ENCODE data around the gene PDZD8. TPM values are rescaled to one million over a fixed set of nuclear protein-coding genes. Genes with fewer than 3 reads are reported as not detected.

Gene PDZD8
- total RNA-seq, 1 donor from 2014 or later = 31.8 TPM

DNA sequence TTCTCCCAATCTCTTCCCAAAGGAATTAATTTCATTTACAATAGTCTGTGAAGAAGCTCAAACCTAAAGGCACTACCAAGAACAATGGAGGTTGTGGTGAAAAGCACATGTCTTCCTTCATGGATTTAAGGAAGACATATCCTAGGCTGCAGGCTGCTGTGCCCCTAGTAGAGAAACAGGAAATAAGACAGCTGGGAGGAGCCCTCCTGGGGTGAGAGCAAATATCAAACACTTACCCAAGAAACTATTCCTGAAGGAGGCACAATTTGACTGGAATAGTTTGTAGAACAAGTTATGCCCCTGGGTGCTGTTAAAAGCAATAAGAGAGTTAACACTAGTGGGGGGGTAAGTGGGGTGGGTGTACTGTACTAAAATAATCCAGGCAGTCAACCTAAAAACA lies 30.1 kb downstream of the PDZD8 start:
- Mint-ChIP-seq H3K36me3 (ENCODE audit: low read depth) (no peaks in the 10 kb centered on the region), H3K4me3 (no peak overlapping the region), H3K4me1 (peaks cover 16% of the 10 kb centered on the region), H3K27me3 (ENCODE audit: low read depth) (no peaks in the 10 kb centered on the region), H3K9me3 (no peaks in the 10 kb centered on the region), H3K27ac (ENCODE audit: unreplicated experiment) (no peak overlapping the region)
- DNase-seq (ENCODE audit: low read depth, low spot score) = no peak
- TF ChIP-seq, protein P1, sequence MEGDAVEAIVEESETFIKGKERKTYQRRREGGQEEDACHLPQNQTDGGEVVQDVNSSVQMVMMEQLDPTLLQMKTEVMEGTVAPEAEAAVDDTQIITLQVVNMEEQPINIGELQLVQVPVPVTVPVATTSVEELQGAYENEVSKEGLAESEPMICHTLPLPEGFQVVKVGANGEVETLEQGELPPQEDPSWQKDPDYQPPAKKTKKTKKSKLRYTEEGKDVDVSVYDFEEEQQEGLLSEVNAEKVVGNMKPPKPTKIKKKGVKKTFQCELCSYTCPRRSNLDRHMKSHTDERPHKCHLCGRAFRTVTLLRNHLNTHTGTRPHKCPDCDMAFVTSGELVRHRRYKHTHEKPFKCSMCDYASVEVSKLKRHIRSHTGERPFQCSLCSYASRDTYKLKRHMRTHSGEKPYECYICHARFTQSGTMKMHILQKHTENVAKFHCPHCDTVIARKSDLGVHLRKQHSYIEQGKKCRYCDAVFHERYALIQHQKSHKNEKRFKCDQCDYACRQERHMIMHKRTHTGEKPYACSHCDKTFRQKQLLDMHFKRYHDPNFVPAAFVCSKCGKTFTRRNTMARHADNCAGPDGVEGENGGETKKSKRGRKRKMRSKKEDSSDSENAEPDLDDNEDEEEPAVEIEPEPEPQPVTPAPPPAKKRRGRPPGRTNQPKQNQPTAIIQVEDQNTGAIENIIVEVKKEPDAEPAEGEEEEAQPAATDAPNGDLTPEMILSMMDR (conservative IDR thresholded peaks at IDR 0.05) = no peak

DNA sequence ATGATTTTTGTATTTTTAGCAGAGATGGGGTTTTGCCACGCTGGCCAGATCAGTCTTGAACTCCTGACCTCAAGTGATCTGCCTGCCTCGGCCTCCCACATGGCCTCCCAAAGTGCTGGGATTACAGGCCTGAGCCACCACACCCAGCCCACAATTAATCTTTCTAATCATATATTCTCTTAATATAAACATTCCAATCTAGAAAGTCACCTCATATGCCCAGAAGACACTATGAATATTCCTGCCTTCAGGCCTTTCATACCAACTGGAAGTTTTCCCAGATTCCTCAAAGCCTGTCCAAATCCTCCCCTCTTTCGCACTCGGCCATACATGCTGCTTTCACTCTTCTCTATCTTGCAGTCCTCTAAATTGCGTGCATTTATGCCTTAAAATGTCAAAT lies 32.6 kb downstream of the PDZD8 start:
- DNase-seq (ENCODE audit: low read depth, low spot score) = no peak
- no peaks in the 10 kb centered on the region for H3K36me3 Mint-ChIP-seq (ENCODE audit: low read depth)
- TF ChIP-seq, protein P1 (conservative IDR thresholded peaks at IDR 0.05) = no peak
- H3K4me3 Mint-ChIP-seq = no peak overlapping the region
- no peak overlapping the region for H3K27ac Mint-ChIP-seq (ENCODE audit: unreplicated experiment)
- no peaks in the 10 kb centered on the region for H3K27me3 Mint-ChIP-seq (ENCODE audit: low read depth)
- H3K4me1 Mint-ChIP-seq = peaks cover 16% of the 10 kb centered on the region
- no peaks in the 10 kb centered on the region for H3K9me3 Mint-ChIP-seq

DNA sequence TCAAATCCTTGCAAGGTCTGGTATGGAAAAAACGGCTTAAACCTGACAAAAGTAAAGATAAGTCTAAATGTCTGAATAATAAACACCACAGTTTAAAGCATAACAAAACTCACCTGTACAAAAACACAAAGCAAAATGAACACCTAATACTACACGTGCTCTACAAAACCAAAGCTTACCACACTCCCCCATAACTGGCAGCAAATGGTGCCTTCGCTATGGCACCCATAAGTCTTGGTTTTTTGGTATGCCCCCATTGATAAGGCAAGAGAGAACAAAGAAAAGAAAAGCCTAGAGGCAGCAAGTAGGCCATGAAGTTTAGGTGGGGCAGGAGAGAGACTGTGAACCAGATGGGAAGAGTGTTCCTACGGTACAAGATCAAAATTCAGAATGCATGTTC lies 34.2 kb downstream of the PDZD8 start:
- TF ChIP-seq, protein P1 (conservative IDR thresholded peaks at IDR 0.05) = no peak
- Mint-ChIP-seq H3K9me3 (no peaks in the 10 kb centered on the region), H3K27me3 (ENCODE audit: low read depth) (no peaks in the 10 kb centered on the region), H3K4me3 (no peak overlapping the region), H3K27ac (ENCODE audit: unreplicated experiment) (no peak overlapping the region), H3K36me3 (ENCODE audit: low read depth) (peaks cover 4% of the 10 kb centered on the region), H3K4me1 (peaks cover 8% of the 10 kb centered on the region)
- DNase-seq (ENCODE audit: low read depth, low spot score) = no peak

DNA sequence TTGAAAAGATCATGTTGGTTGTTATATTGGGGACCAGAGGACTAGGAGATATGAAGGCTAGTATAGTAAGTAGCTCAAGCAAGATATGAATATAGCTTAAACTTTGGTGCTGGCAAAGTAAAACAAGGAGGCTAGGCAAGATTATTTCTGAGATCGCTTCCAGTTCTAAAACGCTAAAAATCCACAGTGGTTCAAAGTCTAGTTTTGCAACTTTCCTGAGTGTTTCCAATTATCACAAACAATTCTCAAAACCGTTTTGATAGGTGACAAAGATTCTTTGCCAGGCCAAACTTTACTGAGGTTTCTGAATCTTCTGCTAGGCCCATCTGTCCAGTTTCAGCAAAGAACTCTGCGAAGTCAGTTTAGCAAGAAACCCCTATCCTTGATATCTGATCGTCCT lies 35.3 kb downstream of the PDZD8 start:
- Mint-ChIP-seq H3K27ac (ENCODE audit: unreplicated experiment) (no peak overlapping the region), H3K4me1 (peaks cover 2% of the 10 kb centered on the region), H3K4me3 (no peak overlapping the region), H3K36me3 (ENCODE audit: low read depth) (peaks cover 11% of the 10 kb centered on the region), H3K27me3 (ENCODE audit: low read depth) (no peaks in the 10 kb centered on the region), H3K9me3 (no peaks in the 10 kb centered on the region)
- no peak for DNase-seq (ENCODE audit: low read depth, low spot score)
- TF ChIP-seq, protein P1 (conservative IDR thresholded peaks at IDR 0.05) = no peak

DNA sequence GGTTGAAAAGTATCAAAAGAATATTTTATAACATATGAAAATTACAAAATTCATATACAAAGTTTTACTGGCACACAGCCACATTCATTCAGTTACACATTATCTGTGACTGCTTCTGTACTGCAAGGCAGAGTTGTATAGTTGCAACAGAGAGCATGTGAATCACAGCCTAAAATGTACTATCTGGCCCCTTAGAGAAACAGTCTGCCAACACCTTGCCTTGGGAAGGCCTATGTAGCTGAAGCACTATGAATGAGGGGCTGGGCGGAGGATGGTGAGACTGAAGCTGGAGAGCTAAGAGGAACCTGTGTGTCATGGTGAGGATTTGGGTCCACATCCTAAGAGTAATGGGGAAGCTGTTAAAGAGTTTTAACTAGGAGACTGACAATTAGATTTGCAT lies 35.7 kb downstream of the PDZD8 start:
- Mint-ChIP-seq H3K9me3 (peaks cover 1% of the 10 kb centered on the region), H3K27me3 (ENCODE audit: low read depth) (no peaks in the 10 kb centered on the region), H3K36me3 (ENCODE audit: low read depth) (peaks cover 14% of the 10 kb centered on the region), H3K4me3 (no peak overlapping the region), H3K27ac (ENCODE audit: unreplicated experiment) (no peak overlapping the region), H3K4me1 (no peaks in the 10 kb centered on the region)
- no peak for DNase-seq (ENCODE audit: low read depth, low spot score)
- TF ChIP-seq, protein P1 (conservative IDR thresholded peaks at IDR 0.05) = no peak

DNA sequence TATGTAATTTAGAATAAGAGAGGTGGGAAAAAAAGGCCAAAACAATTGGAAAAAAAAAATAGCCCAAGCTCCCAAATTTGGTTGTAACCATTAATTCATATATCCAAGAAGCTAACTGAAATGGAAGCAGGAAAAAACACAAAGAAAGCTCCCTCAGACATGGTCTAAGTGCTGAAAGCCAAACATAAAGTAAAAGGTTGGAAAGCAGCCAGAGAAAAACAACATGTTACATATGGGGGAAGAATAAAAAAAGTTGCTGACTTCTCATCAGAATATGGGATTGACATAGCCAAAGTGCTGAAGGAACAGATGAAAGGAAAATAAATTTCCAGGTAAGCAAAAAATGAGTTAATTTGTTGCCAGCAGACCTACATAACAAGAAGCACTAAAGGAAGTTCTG lies 40.3 kb downstream of the PDZD8 start:
- TF ChIP-seq, protein P1 (conservative IDR thresholded peaks at IDR 0.05) = no peak
- Mint-ChIP-seq H3K27me3 (ENCODE audit: low read depth) (no peaks in the 10 kb centered on the region), H3K36me3 (ENCODE audit: low read depth) (peaks cover 19% of the 10 kb centered on the region), H3K4me1 (no peaks in the 10 kb centered on the region), H3K4me3 (no peak overlapping the region), H3K27ac (ENCODE audit: unreplicated experiment) (no peak overlapping the region), H3K9me3 (peaks cover 3% of the 10 kb centered on the region)
- no peak for DNase-seq (ENCODE audit: low read depth, low spot score)

Data from neural crest cell (in vitro differentiated cells).